Thyroid gland (tissue), 4 donors: ENCODE measurements around the gene SLC9C1.

Source experiments
- POLR2A ChIP-seq, 2 donors: fragments of 450-650 bp; IDR thresholded peaks; one replicate each; pipeline ENCODE4 v1.6.1; 2017; ENCODE audit warnings: antibody characterized with exemption in 2 of 2, mild to moderate bottlenecking in 2 of 2, moderate library complexity in 1 of 2
- TF ChIP-seq, protein P1 (sequence below), 6 experiments: fragments of 200-600 bp in 3 of 6; fragments of 450-650 bp in 3 of 6; sonication (generic) in 3 of 6; IDR thresholded peaks; one replicate each; pipeline ENCODE4 v1.5.1; 2016 to 2019; ENCODE audit warnings: antibody characterized with exemption in 6 of 6, mild to moderate bottlenecking in 2 of 6, inconsistent platforms in 1 of 6, moderate library complexity in 1 of 6

DNA sequence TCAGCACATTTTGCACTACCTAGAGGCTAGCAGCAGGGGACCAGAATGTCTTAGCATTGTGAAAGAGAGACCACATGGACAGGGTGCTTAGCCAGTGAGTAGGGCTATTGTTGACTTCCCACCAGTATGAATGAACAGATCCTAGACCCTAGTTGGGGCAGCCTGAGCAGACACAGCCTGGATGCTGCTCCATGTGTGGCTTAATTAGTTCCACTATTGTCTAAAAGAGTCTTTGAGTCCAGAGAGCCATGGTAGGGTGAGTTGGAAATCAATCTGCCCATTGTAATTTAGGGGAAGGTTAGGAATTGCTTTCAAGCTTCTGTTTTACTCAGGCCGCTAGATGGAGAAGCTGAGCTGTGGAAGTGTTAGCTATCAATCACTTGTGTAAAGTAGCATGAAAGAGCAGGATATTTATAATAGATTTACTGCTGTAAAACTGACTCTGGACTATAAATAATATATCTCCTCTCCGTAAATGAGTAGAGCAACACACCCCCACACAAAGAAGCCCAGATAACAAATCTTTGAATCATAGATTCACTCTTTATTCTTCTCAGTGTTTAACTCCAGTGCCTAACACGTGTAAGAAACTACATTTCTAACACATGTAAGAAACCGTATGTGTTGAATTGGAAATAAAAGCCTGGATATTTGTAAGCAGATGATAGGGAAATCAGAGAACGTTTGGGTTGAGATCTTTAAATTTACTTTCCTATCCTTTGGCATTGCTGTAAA lies 156.9 kb downstream of the SLC9C1 start:
- TF ChIP-seq, protein P1, sequence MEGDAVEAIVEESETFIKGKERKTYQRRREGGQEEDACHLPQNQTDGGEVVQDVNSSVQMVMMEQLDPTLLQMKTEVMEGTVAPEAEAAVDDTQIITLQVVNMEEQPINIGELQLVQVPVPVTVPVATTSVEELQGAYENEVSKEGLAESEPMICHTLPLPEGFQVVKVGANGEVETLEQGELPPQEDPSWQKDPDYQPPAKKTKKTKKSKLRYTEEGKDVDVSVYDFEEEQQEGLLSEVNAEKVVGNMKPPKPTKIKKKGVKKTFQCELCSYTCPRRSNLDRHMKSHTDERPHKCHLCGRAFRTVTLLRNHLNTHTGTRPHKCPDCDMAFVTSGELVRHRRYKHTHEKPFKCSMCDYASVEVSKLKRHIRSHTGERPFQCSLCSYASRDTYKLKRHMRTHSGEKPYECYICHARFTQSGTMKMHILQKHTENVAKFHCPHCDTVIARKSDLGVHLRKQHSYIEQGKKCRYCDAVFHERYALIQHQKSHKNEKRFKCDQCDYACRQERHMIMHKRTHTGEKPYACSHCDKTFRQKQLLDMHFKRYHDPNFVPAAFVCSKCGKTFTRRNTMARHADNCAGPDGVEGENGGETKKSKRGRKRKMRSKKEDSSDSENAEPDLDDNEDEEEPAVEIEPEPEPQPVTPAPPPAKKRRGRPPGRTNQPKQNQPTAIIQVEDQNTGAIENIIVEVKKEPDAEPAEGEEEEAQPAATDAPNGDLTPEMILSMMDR (IDR thresholded peaks at IDR 0.05): peak in 4 of 6 experiments; percentile 24 to 48 (median 40)
- TF ChIP-seq POLR2A (IDR thresholded peaks at IDR 0.05): no peak
